Activated gamma-delta T cell treated with Interleukin-2 at 50 U/mL for 16 hours (primary cell): ENCODE results near the gene SLC6A8.

ENCODE experiments used
- DNase-seq: peaks from one replicate; pipeline ENCODE4 v3.0.0-alpha.2; 2020

The SLC6A8 gene

GRCh38 chrX:153687121-153688039, at the start of gene SLC6A8:
Gene SLC6A8, plus strand, starts transcription at chrX:153687926. Its CDS starts 649 bp downstream, at chrX:153688575.
- DNase-seq = peak; percentile 21

DNA sequence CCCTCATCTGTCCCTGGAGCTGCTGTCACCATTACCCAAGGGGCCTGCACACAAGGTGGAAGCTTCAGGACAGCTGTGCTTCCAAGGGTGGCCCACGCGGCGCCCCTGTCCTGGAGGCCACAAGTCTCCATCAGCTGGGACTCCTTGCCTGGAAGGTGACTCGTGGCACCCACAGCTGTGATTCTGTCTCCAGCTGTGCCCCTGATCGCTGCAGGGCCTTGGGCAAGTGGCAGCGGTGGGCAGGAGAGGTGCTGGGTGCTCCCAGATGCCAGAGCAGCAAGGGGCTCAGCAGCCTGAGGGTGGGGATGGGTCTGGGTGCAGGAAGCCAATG, 49.7 kb upstream of the SLC6A8 start:
- no peak for DNase-seq

GRCh38 chrX:153638436-153639176, 49.1 kb upstream of the SLC6A8 start:
- no peak for DNase-seq

GRCh38 chrX:153639177-153640044, 48.3 kb upstream of the SLC6A8 start:
- DNase-seq = no peak

DNA sequence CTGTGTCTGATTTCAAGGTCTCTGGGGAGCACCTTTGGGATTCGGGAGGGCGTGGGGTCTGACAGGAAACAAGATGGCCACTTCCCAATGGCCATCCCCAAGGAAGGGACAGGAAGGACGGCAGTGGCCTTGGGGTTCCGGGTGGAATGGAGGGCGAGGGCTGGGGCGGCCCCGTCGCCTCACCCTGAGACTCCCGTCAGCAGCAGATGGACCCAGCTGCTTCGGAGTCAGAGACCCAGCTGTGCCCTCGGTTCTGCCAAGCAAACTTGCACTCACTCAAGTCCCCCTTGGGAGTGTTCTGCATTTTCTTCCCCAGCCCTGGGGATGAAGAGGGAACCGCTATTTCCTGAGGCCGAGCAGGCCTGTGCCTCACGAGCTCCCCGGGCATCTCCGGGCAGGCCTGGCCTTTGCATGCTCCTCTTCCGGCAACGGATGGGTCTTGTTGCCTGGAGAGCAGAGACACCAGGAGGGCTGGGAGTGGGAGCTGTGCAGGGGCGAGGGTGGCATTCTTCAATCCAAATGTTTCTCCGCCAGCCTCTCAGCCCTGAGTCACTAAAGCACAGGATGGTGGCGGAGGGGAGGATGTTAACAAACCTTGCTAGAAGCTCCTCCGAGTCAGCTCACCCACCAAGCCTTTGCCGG, 47.6 kb upstream of the SLC6A8 start:
- no peak for DNase-seq

DNA sequence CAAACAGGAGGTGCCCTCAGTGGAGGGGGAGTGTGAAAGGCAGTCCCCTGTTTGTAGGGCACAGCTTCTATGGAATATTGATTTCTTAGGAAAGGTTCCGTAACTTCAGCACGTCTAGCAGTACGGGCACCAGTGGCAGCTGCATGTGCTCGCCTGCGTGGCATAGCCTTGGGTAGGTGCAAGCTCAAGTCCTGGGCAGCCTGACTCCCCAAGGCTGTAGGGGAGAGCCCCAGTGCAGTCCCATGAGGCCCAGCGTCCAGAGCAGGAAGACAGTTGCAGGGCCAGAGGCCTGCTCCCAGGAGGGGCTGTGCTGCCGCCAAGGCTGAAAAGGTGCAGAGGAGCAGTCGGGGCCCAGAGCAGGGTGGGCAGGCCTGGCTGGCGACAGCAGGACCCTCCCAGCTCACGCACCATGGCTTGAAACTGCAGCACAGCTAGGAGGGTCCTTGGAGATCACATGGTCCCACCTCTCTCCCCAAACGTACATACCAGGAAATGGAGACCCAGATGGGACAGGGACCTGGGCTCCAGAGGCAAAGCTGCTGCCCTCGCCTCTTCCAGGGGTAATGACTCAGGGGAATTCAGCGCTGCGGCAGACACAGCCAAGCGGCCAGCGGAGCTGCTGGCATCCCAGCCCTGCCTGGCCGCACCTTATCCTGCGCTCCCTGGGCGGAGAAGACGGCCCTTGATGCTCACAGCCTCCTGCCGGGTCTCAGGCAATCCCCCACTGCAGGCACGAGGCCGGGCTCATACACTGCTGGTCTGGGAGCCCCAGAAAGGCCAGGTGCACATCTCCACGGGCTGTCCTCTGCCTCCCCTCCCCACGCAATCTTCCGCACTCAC, 46.8 kb upstream of the SLC6A8 start:
- no peak for DNase-seq

GRCh38 chrX:153641627-153642026, 46.1 kb upstream of the SLC6A8 start:
- no peak for DNase-seq

DNA sequence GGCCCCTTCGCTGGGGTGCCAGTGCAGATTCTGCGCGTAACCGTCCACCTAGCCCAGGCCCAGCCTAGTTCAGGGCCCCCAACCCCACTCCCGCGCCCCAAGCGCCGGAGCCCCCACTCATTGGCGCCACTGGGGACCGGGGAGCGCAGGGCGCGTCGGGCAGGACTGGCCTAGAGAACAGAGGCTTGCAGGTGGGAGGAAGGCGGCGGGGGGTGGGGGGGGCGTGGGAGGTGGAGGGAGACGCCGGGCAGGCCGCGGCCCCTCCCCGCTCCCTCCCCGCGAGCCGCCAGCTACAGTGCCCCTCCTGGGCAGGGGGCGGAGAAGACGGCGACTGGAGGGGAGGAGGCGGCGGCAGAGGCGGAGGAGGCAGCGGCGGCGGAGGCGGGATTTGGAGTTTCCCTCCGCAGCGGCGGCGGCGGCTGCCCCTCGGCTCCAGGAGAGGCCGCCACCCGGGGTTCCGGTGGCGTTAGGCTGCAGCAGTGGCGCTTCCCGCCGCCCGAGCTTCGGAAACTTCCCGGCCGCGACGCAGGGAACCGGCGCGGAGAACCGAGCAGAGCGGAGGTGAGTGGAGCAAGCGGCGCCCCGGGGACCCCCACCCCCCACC, 45.6 kb upstream of the SLC6A8 start:
- DNase-seq = no peak

- DNase-seq = no peak
These were observed 44.9 kb upstream of the SLC6A8 start for GRCh38 chrX:153642655-153643430.

- no peak for DNase-seq
These were observed 44.0 kb upstream of the SLC6A8 start for GRCh38 chrX:153643431-153644351.

GRCh38 chrX:153644356-153645125, 43.2 kb upstream of the SLC6A8 start:
- DNase-seq = peak; percentile 2

- DNase-seq = peak; percentile 2
These were observed 42.6 kb upstream of the SLC6A8 start for GRCh38 chrX:153645151-153645550.

DNA sequence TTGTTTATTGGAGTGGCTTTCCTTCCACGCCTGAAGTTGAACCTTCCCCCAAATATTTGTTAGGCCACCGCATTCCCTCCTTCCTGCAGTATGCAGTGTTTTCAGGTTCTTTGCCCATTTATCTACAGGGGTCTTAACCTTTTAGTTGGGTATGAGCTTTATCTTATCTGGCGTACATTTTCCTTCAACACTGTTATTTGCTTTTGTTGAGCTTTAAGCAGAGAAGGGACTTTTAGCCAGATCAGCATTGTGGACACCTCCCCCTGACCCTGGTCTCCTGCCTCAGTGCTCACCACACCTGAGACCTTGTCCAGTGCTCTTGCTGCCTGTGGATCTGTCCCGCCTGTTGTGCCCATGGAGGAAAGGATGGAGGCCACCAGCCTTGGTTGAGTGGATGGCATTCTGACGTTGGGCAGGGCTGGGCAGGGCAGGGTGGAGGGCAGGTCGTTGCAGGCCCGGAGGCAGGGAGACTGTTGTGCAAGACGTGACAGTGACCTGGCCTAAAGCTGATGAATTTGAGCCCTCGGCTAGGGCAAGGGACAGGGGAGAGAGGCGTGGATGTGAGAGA, 41.7 kb upstream of the SLC6A8 start:
- peak; percentile 1 for DNase-seq

- DNase-seq = peak; percentile 4
These were observed 40.9 kb upstream of the SLC6A8 start, which contains the start of gene DUSP9 for GRCh38 chrX:153646620-153647373. Gene DUSP9, plus strand, starts transcription at chrX:153647203. Its CDS starts 751 bp downstream, at chrX:153647954.

- peak; percentile 2 for DNase-seq
These were observed 40.0 kb upstream of the SLC6A8 start for GRCh38 chrX:153647461-153648357.
